ENCODE measurements around the gene RTN4RL2.

The RTN4RL2 gene

DNA sequence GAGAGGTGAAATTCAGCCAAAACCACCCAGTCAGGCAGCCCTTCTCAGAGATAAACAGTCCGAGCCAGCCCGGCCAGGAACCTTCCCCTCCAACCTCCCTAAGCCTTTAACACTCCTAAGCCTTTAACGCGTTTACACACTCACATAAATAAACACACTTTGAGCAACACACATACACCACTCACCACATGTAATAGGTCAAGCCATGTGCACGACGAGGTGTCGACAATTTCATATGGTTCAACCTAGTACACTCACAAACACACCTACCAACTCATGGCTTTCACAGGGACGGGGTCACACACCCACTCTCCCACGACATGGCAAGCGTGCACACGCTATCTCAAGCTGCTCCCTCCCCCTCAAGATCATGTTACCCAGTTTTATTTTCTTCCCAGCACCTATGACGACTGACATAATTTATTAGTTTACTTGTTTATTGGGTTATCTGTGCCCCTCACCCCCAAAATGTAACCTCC lies 39.7 kb downstream of the RTN4RL2 start:
- DNase-seq (ENCODE audit: low read depth in 2 of 2) = no peak

DNA sequence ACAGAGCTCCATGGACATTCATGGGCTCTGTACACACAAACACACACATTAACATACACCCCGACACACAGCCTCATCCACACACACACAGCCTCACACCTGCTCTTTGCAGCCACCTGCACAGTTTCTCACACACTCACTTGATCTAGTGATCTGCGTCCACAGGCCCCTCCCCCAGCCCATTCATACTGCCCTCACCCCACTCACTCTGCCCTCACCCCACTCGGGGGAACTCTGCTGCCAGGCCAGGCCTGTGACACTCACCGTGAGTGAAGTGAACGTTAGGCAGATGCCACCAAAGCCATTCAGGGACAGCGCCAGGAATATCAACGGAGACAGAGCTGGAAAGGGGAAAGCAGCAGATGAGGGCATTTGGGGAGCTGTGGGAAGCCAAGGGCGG lies 40.2 kb downstream of the RTN4RL2 start:
- DNase-seq (ENCODE audit: low read depth in 2 of 2) = no peak

DNA sequence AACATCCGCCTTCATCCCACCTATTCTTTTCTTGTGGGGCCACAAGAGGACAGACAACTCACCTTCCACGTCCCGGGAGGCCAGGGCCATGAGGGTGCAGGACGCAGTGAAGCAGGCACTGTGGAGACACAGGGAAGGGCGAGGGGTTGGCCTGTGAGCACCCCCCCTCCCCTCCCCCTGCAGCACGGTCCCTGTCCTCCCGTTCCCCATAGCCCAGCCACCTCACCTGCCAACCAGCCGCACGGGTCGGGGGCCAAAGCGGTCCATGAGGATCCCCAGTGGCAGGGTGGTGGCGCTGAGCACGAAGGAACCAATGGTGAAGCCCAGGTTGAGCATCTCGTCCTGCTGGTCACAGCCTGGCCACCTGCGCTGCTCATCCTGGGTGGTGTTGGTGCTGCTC lies 40.6 kb downstream of the RTN4RL2 start:
- DNase-seq (ENCODE audit: low read depth in 2 of 2) = no peak

DNA sequence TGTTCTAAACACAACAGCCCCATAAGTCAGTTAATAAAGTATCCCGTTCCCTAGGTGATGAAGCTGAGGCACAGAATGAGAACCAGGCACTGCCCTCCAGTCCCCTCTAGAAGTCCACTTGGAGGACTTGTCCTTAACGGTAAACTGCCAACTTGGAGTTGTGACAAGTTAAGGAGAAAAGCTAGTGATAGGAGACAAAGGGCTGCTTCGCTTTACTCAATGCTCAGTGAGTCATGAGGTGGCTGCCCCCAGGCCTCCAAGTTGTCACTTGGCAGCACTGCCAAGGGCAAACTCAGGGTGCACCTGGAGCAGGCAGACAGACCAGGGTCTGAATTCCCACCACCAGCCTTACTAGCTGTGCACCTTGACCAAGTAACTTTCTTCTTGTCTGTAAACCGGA lies 41.6 kb downstream of the RTN4RL2 start:
- DNase-seq (ENCODE audit: low read depth in 2 of 2) = no peak

DNA sequence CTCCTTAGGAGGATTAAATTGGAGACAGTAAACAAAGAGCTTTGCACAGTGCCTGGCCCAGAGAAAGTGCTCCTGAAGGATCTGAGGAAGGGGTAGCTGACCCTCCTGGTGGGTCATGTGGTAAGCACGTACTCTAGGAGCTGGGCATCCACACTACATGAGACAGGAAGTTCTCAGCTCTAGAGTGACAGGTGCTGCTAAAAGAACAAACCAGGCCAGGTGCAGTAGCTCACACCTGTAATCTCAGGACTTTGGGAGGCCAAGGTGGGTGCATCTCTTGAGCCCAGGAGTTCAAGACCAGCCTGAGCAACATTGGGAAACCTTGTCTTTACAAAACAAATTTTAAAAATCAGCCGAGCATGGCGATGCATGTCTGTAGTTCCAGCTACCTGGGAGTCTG lies 42.0 kb downstream of the RTN4RL2 start:
- DNase-seq (ENCODE audit: low read depth in 2 of 2) = no peak

DNA sequence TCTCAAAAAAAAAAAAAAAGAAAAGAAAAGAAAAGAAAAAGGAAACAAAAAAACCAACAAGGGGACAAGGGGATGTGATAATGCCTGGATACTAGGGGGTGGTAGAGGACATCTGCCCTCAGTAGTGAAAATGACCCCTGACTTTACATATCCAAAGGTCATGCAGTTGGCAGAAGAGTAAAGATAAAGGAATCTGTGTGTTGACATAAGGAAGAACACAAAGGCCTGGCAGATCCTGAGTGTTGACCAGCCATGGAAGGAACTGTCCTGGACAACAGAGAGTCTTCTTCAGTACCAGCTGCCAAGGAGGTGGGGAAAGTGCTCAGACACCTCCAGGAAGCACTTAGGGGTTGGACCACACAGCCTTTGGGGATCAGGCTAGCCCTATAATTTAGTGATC lies 42.5 kb downstream of the RTN4RL2 start:
- DNase-seq (ENCODE audit: low read depth in 2 of 2) = no peak

DNA sequence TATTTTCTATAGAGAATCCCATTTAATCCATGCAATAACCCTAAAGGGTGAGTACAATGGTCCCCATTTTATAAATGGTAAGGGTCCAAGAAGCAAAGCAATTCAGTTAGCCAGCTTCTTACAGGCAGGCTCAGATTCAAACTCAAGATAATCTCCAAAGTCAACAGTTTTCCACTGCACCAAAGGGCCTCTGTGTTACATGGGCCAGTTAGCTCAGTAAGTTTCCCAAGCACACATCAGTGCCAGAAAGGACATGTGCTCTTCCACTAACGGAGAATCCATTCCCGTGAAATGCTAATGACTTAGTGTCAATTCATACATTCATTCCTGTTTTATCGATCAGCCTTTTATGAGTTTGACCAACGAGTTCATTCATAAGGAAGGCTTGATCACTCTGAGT lies 44.2 kb downstream of the RTN4RL2 start:
- no peak for DNase-seq (ENCODE audit: low read depth in 2 of 2)

DNA sequence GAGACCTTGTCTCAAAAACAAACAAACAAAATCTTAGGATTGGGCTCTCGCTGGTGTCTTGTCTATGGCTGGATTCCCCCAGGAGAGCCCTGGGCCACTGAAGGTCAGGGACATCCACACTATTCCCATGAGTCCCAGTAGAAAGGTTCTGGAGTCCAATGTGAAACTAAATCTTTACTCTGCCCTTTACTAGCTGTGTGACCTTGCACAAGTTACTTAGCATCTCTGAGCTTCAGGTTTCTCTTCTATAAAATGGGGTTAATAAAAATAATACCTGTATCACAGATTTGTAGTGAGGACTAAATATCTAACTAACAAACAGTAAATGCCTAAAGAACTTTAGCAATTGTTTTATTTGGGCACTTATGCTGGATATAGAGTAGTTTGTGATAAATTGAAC lies 46.2 kb downstream of the RTN4RL2 start:
- DNase-seq (ENCODE audit: low read depth in 2 of 2) = no peak

DNA sequence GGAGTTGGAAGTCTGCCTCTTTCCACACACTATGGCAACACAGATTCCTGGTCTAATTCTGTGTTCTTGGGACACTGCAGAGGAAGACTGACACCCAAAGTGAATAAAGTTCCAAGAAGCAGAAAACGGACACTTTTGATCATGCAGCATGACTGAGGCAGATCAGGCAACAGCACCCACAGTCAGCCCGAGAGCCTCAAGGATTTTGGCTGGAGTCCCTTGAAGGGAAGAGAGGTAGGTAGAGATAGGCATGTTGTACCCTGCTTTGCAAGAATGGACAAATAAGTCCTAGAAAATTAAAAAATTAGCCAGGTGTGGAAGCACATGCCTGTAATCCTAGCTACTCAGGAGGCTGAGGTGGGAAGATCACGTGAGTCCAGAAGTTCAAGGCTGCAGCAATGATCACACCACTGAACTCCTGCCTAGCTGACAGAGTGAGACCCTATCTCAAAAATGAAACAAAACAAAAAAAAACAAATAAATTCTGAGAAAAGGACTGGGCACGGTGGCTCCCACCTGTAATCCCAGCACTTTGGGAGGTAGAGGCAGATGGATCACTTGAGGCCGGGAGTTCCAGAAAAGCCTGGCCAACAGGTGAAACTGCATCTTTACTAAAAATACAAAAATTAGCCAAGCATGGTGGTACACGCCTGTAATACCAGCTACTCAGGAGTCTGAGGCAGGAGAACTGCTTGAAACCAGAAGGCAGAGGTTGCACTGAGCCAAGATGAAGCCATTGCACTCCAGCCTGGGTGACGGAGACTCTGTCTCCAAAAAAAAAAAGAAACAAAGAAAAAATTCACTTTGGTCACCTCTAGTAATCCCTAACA lies 48.2 kb downstream of the RTN4RL2 start:
- DNase-seq (ENCODE audit: low read depth in 2 of 2) = no peak

DNA sequence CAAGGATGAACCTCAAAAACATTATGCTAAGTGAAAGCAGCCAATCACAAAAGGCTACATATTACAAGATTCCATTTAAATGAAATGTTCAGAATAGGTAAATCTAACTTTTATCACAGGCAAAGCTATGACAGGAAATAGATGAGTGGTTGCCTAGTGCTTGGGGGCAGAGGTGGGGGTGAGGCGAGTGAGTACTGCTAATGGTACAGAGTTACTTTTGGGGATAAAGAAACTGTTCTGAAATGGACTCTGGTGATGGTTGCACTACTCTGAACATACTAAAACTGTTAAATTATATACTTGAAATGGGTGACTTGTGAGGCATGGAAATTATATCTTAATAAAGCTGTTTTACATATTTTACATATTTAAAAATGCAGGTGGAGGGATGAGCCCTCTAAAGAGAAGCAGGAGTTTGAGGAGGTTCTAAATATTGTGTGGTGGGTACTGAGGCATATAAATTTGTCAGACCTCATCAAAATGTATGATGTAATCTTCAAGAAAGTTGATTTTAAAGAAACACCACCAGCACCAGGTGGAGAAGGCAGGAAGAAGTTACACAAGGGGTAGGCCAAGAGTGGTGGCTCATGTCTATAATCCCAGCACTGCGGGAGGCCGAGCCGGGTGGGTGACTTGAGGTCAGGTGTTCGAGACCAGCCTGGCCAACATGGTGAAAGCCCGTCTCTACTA lies 51.6 kb downstream of the RTN4RL2 start:
- DNase-seq (ENCODE audit: low read depth in 2 of 2) = no peak

DNA sequence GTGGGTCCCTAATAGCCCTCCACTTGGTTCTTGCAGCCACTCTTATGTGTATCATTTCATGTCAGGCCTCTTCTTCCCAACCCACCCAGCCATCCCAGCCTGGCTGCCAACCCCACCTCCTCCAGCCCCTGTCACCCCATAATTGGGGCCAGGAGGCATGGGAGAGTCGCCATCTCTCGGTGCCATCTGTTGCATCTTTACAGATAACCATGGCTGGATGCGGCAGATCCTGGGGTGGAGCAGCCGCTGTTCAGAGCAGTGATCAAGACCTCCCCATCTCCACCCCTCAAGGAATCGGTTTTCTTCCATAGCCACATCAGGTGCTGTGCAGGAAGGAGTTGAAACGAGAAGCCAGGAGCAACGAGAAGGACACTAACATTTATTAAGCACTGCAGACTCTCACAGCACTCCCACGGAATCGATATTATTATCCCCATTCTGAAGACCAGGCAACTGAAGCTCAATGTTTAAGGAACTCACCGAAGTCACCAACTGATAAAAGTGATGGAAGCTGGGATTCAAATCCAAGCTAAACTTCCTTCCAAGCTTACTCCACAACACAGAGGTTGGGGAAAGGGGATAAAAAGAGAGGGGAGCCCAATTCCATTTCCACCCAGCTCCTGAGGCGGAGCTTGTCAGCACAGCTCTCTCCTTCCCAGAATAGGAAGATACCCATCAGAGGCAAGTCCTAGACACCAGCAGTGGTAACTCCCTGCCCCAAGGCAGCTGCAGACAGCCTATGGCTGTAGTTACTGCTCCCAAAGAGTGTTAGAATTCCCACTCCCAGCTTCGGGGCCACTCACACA lies 52.5 kb downstream of the RTN4RL2 start:
- DNase-seq (ENCODE audit: low read depth in 2 of 2) = no peak

DNA sequence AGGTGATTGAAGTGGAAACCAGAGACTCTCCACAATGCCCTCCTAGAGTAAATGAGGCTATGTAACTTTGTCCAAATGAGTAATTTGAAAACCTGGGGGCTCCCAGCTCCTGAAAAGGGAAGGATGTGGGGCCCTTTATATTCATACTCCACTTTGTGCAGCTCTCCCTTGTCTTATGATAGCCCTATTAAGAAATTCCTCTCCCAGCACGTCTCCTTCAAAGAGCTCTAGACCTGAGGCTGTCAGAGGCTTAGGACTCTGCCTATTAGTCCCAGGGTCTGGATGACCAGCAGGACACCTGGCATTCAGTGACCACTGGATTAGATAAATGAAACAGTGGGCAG lies 53.1 kb downstream of the RTN4RL2 start:
- DNase-seq (ENCODE audit: low read depth in 2 of 2) = no peak

DNA sequence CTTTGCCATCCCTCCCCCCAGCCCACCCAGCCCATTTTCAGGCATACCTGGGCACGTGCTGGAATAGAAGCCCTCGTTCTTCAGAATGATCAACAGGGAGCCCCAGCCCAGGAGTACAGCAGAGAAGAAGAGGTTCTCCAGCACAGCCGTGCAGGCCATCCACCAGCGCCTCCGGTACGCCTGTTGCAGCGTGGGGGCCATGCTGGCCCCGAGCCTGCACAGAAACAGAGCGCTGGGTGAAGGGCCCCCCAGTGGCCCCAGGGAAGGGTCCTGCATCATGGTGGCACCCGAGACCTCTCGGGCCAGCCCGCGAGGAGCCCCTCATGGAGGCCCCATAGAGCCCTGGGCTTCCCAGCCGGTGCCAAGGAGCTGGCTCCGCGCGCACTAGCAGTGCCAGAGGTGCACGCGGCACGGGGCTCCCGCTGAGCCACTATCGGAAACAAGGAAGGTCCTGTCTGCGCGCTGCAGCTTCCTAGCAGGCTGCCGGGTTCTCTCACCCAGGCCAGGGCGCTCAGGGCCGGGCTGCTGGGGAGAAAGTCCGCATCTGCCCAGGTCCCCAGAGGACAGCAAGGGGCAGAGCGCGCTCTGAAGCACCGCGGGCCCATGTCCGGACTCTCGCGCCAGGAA lies 53.7 kb downstream of the RTN4RL2 start:
- peak in 1 of 2 donors; percentile 23 for DNase-seq (ENCODE audit: low read depth in 2 of 2)

DNA sequence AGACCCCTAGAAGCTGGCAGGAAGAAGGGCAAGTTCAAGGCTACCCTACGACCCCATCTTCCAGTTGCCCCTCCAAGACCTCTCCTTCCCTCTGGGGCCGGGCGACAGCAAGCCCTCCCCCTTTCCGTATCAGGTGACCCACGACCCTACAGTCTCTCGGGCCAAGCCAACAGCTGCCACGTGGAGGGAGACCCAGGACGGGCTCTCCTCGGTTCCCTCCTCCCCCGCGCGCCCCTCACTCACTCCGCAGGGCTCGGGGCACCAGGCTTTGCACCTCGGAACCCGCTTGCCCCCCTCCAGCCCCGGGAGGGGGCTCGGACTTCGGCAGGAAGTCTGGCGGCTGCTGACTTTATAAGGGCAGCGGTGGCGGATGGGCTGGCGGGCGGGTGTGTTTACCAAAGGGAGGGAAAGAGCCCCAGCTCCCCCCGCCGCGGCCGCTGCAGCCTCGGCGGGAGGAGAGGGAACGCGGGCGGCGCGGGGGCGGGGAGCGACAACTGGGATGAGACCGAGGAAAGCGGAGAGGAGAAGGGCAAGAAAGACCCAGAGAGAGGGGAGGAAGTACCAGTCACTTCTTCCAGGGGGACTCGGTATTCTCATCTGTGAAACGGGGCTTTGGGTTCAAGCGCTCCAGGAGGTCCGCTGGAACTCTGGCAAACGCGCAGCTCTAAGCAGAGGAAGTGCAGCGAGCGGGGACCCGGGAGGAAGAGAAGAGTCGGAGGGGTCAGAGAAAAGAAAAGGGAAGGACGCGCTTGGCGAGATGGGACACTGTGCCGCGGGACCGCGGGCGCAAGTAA lies 54.4 kb downstream of the RTN4RL2 start:
- DNase-seq (ENCODE audit: low read depth in 2 of 2) = peak in 1 of 2 donors; percentile 48

DNA sequence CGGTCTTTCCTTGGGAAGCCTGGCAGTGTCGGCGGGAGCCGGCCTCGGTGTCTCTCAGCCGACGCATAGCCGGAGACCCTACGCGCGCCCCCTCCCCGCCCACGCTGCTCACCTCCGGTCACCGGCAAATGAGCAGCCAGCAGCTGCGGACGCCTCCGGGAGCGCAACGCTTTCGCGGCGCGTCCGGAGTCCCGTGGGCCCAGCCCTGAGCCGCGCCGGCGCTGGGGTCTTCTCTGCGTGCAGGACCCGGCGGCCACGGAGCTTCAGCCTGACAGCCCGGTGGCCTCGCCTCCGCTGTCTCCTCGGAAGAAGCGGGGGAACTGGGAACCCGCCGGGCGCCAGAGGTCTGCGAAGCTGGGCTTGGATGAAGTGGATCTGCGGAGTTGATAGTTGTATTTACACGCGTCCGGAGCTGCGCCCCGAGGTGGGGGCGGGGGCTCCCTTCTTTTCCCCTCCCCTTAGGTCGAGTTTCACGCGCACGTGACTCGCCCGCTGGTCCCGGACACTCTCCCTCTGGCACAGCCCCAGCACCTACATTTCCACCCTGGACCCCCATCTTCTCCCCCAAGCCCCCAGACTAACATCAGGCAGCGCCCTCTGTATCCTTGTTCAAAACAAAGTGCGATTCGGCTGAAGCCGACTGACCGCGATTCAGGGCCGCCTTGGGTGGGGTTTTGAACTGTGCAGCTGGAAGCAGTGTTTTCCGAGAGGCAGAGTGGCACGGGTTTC lies 55.2 kb downstream of the RTN4RL2 start, which contains the start of gene SLC43A1:
Gene SLC43A1 (minus strand): TSS at position 371 of the 729 bp plus-strand sequence. CDS start 1,591 bp downstream, outside the sequence.
- DNase-seq (ENCODE audit: low read depth in 2 of 2) = peak in 1 of 2 donors; percentile 37

DNA sequence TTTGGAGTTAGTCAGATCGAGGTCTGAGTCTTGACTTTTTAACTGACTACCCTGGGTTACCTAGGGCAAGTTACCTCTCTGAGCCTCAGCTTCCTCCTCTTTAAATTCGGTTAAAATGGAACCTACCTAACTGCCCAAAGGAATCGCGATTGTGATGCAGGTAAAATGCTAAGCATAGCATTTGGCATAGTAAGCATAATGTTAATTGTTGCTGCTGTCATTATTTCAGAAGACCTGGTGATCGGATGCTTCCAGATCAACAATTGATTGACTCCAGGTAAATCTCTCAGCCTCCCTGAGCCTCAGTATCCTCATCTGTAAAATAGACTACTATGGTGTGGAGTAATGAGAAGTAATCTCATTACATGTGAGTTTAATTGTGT lies 55.7 kb downstream of the RTN4RL2 start:
- no peak for DNase-seq (ENCODE audit: low read depth in 2 of 2)

DNA sequence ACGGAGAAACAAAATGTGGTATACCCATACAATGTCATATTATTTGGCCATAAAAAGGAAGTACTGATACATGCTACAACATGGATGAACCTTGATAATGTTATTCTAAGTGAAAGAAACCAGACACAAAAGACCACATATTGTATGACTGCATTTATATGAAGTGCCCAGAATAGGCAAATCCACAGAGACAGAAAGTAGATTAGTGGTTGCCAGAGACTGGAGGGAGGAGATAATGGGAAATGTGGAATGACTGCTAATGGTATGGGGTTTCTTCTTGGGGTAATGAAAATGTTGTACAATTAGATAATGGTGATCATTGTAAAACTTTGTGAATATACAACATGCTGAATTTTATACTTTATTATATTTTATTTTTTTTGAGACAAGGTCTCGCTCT lies 60.8 kb downstream of the RTN4RL2 start:
- DNase-seq (ENCODE audit: low read depth in 2 of 2) = no peak

DNA sequence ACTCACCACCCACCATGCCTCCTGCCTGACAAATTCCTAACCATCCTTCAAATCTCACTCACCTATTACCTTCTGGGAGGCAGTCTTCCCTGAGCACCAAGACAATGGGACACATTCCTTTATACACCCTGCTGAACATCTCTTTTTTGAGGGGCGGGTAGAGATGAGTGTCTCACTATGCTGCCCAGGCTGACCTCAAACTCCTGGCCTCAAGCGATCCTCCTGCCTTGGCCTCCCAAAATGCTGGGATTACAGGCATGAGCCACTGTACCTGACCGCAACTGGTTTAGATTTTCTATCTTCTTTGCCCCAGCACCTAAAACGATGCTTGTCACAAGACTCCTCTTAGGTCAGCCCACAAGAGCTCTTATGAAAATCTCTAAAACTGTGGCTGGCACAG lies 63.1 kb downstream of the RTN4RL2 start:
- no peak for DNase-seq (ENCODE audit: low read depth in 2 of 2)

All from activated CD4-positive, alpha-beta T cell treated with anti-CD3 and anti-CD28 coated beads for 24 hours (primary cell).